ENCODE data around the gene LYPLAL1.

DNA sequence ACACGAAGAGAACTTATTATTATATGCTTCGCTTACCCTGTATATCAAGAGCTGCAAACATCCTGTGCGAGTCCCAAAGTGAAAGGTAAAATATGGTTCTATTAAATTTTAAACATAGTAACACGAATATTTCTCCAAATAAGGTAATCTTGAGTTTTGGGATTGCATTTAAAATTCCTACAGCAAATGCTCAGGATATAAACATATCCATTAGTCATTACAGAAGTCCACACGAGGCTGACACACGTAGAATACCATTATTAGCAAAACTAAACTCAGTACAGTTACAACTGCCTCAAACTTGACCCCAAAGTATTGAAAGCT lies 282 bp upstream of the LYPLAL1 start:
- TF ChIP-seq, protein P1, sequence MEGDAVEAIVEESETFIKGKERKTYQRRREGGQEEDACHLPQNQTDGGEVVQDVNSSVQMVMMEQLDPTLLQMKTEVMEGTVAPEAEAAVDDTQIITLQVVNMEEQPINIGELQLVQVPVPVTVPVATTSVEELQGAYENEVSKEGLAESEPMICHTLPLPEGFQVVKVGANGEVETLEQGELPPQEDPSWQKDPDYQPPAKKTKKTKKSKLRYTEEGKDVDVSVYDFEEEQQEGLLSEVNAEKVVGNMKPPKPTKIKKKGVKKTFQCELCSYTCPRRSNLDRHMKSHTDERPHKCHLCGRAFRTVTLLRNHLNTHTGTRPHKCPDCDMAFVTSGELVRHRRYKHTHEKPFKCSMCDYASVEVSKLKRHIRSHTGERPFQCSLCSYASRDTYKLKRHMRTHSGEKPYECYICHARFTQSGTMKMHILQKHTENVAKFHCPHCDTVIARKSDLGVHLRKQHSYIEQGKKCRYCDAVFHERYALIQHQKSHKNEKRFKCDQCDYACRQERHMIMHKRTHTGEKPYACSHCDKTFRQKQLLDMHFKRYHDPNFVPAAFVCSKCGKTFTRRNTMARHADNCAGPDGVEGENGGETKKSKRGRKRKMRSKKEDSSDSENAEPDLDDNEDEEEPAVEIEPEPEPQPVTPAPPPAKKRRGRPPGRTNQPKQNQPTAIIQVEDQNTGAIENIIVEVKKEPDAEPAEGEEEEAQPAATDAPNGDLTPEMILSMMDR (IDR thresholded peaks at IDR 0.05) = no peak
- TF ChIP-seq ZFX (IDR thresholded peaks at IDR 0.05; ENCODE audit: borderline replicate concordance) = no peak

Data from 22Rv1 (cell line).